WTC11 (cell line): ENCODE data around the gene SAA2.
"Not testable (repeated sequence)": the region's sequence is repeated elsewhere in the genome, so short reads cannot be mapped to it uniquely, and the experiment has no call there.

Experiments
- ARID4B ChIP-seq: sonication (generic); formaldehyde crosslinking; IDR thresholded peaks from 2 replicates; pipeline ENCODE4 v1.8.0; 2023; ENCODE audit warnings: missing genetic modification reagents, mild to moderate bottlenecking, borderline replicate concordance
- CTCF ChIP-seq: fragments of 200-600 bp; IDR thresholded peaks from 2 replicates; pipeline ENCODE4 v1.8.0; 2022; ENCODE audit warnings: antibody characterized with exemption
- E2F1 ChIP-seq: sonication (generic); formaldehyde crosslinking; IDR thresholded peaks from 2 replicates; pipeline ENCODE4 v1.8.0; 2022; ENCODE audit warnings: mild to moderate bottlenecking, missing genetic modification reagents
- FOXJ3 ChIP-seq: sonication (generic); formaldehyde crosslinking; IDR thresholded peaks from 2 replicates; pipeline ENCODE4 v1.9.0; 2021; ENCODE audit warnings: missing genetic modification reagents, mild to moderate bottlenecking, borderline replicate concordance
- USF2 ChIP-seq: sonication (generic); formaldehyde crosslinking; IDR thresholded peaks from 2 replicates; pipeline ENCODE4 v1.8.1; 2023; ENCODE audit warnings: mild to moderate bottlenecking, missing genetic modification reagents, moderate library complexity

GRCh38 chr11:18262681-18263350, 14.3 kb upstream of the SAA2 start:
- TF ChIP-seq CTCF; USF2 (CRISPR knock-in tag); ARID4B (CRISPR knock-in tag); FOXJ3; E2F1 (CRISPR knock-in tag): not testable (repeated sequence)
